Liver (tissue), 3 donors: ENCODE results near the gene RASD2.

ENCODE experiments used
- CTCF ChIP-seq: fragments of 150-350 bp; IDR thresholded peaks from 2 replicates; pipeline ENCODE4 v1.5.1; 2017; ENCODE audit warnings: improper control_type of control experiment, low read depth, low read length; ENCODE audit not compliant: missing input control
- RAD21 ChIP-seq, 2 donors: IDR thresholded peaks; 2 replicates each; pipeline ENCODE4 v1.6.1; 2016; ENCODE audit warnings: antibody characterized with exemption in 2 of 2, mild to moderate bottlenecking in 2 of 2
- REST ChIP-seq: IDR thresholded peaks from 2 replicates; pipeline ENCODE4 v1.6.1; 2016; ENCODE audit warnings: antibody characterized with exemption, mild to moderate bottlenecking
- RXRA ChIP-seq, 2 donors: IDR thresholded peaks; 2 replicates each; pipeline ENCODE4 v1.6.1; 2017 to 2018; ENCODE audit warnings: antibody characterized with exemption in 2 of 2, mild to moderate bottlenecking in 1 of 2
- SP1 ChIP-seq: IDR thresholded peaks from 2 replicates; pipeline ENCODE4 v1.6.1; 2018; ENCODE audit warnings: antibody characterized with exemption, mild to moderate bottlenecking
- TF ChIP-seq, protein P1 (sequence below): IDR thresholded peaks from 2 replicates; pipeline ENCODE4 v1.6.1; 2016; ENCODE audit warnings: antibody characterized with exemption
- donor health status: healthy.
- donor health status: healthy.

DNA sequence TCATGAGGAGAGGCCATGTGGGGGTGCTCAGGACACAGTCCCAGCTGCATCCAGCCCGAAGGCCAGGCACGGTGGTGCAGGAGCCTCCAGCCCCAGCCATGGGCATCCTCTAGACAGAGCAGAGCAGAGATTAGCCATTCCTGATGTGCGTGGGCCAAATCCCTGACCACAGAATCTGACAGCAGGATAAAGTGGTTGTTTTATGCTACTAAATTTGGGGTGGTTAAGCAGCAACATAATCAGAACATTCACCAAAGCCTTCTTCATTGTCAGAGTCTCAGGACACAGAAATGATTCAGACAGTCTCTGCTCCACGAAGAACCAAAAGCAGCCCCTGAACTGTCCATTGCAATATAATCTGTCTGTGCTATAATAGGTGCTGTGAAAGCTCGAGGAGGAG, 19.7 kb downstream of the RASD2 start:
- TF ChIP-seq CTCF (no peak), SP1 (no peak), RAD21 (IDR thresholded peaks at IDR 0.05) (no peak), RXRA (IDR thresholded peaks at IDR 0.05) (no peak), REST (no peak)
- TF ChIP-seq, protein P1, sequence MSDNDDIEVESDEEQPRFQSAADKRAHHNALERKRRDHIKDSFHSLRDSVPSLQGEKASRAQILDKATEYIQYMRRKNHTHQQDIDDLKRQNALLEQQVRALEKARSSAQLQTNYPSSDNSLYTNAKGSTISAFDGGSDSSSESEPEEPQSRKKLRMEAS: no peak
